Naive thymus-derived CD8-positive, alpha-beta T cell (primary cell): Measurements from ENCODE around the gene RNASE8. TPM values are rescaled to one million over a fixed set of nuclear protein-coding genes. Genes with fewer than 3 reads are reported as not detected.
A peak's percentile ranks its signal among the peaks of the same experiment; 100 is the strongest.

Experiments used
- ATAC-seq, 2 donors: fragments of 150-1000 bp; cut with Tn5 transposase in 1 of 2; sonication (Bioruptor Pico), chemical (Tn5 transposase) in 1 of 2; 1 replicate in 1 of 2; 2 replicates in 1 of 2; pipeline ENCODE4 v1.10.0; 2021; ENCODE audit warnings: mild to moderate bottlenecking in 2 of 2, moderate library complexity in 2 of 2
- POLR2A ChIA-PET: fragments of 350-600 bp; sonication (Branson Sonifier 250); formaldehyde crosslinking; loops from one replicate; lab custom pipeline; 2021; ENCODE audit warnings: antibody characterized with exemption; lab: Charles Lee
- DNase-seq, 10 donors: peaks; one replicate each; pipeline versions ENCODE4 v3.0.0 to v3.0.0-alpha.2; 2020 to 2022
- H3K27ac Mint-ChIP-seq, 10 donors: one replicate each; pipeline ENCODE4 v1.8.0; 2020 to 2022; ENCODE audit warnings: mild to moderate bottlenecking in 10 of 10, mixed read lengths in 10 of 10, moderate library complexity in 4 of 10, inconsistent platforms in 1 of 10
- H3K27me3 Mint-ChIP-seq, 5 donors: one replicate each; pipeline ENCODE4 v1.8.0; 2021 to 2022; ENCODE audit warnings: mixed read lengths in 5 of 5
- H3K36me3 Mint-ChIP-seq, 3 donors: one replicate each; pipeline ENCODE4 v1.8.0; 2020 to 2022; ENCODE audit warnings: mixed read lengths in 3 of 3, mild to moderate bottlenecking in 2 of 3, inconsistent platforms in 1 of 3
- H3K4me1 Mint-ChIP-seq, 4 donors: one replicate each; pipeline ENCODE4 v1.8.0; 2021 to 2022; ENCODE audit warnings: mixed read lengths in 4 of 4
- H3K4me3 Mint-ChIP-seq, 10 donors: one replicate each; pipeline ENCODE4 v1.8.0; 2020 to 2022; ENCODE audit warnings: mild to moderate bottlenecking in 10 of 10, mixed read lengths in 10 of 10, moderate library complexity in 6 of 10, inconsistent platforms in 1 of 10
- H3K9me3 Mint-ChIP-seq, 9 donors: one replicate each; pipeline ENCODE4 v1.8.0; 2020 to 2022; ENCODE audit warnings: mixed read lengths in 9 of 9, mild to moderate bottlenecking in 3 of 9, inconsistent platforms in 1 of 9, moderate library complexity in 1 of 9
- polyA plus RNA-seq, 3 donors: library from polyadenylated mRNA; unstranded; fragments of 300-500 nt; fragmentation: Illumina TruSeq; gene quantifications; one replicate each; pipeline ENCODE4 v1.2.3, GENCODE V29; 2021
- total RNA-seq, 8 experiments: library from RNA in 2 of 8; stranded (reverse) in 2 of 8; gene quantifications; one replicate each; pipeline ENCODE4 v1.2.3 and lab custom pipeline; 2021 to 2026

RNASE8 gene
- total and polyA plus RNA-seq, 5 experiments from 2014 or later = not detected

GRCh38 chr14:21091821-21092272 is 34.2 kb downstream of the RNASE8 start:
- peaks cover 0 to 2% (median 0%) of the 10 kb centered on the region in 5 donors for H3K27me3 Mint-ChIP-seq
- ATAC-seq = no peak
- peaks cover 21 to 40% (median 26%) of the 10 kb centered on the region in 4 donors for H3K4me1 Mint-ChIP-seq
- no peak for DNase-seq
- no peaks in the 10 kb centered on the region for H3K36me3 Mint-ChIP-seq
- peak overlapping the region in 5 of 10 donors; percentile 49 to 91 (median 89) for H3K27ac Mint-ChIP-seq
- no peak overlapping the region for H3K4me3 Mint-ChIP-seq
- H3K9me3 Mint-ChIP-seq = no peaks in the 10 kb centered on the region
- POLR2A ChIA-PET = interaction anchor here (0.7 to 5.2 kb wide), 5 partner anchors 9 to 77 kb away, joined by 3 to 66 read pairs (median 11); partner anchors contain the start of genes ARHGEF40 and TMEM253

GRCh38 chr14:21092273-21093011 is 34.8 kb downstream of the RNASE8 start:
- H3K27me3 Mint-ChIP-seq = peaks cover 0 to 2% (median 0%) of the 10 kb centered on the region in 5 donors
- peak overlapping the region in 1 of 10 donors; percentile 14 for H3K4me3 Mint-ChIP-seq
- POLR2A ChIA-PET = interaction anchor here (0.7 to 5.2 kb wide), 5 partner anchors 9 to 78 kb away, joined by 3 to 66 read pairs (median 11); partner anchors contain the start of genes ARHGEF40 and TMEM253
- H3K4me1 Mint-ChIP-seq = peaks cover 25 to 40% (median 28%) of the 10 kb centered on the region in 4 donors
- no peaks in the 10 kb centered on the region for H3K36me3 Mint-ChIP-seq
- peak overlapping the region in 9 of 10 donors; percentile 25 to 92 (median 89) for H3K27ac Mint-ChIP-seq
- DNase-seq (peak; percentile 81 to 96 (median 92)), ATAC-seq (peak; percentile 61 to 69)
- no peaks in the 10 kb centered on the region for H3K9me3 Mint-ChIP-seq

GRCh38 chr14:21093018-21093417 is 35.4 kb downstream of the RNASE8 start:
- no peaks in the 10 kb centered on the region for H3K27me3 Mint-ChIP-seq
- peak overlapping the region in 5 of 10 donors; percentile 35 to 90 (median 78) for H3K27ac Mint-ChIP-seq
- no peaks in the 10 kb centered on the region for H3K9me3 Mint-ChIP-seq
- POLR2A ChIA-PET = interaction anchor here (1.7 to 5.2 kb wide), 4 partner anchors 8 to 78 kb away, joined by 6 to 66 read pairs (median 13); partner anchors contain the start of genes ARHGEF40 and TMEM253
- H3K36me3 Mint-ChIP-seq = no peaks in the 10 kb centered on the region
- peak overlapping the region in 1 of 10 donors; percentile 14 for H3K4me3 Mint-ChIP-seq
- H3K4me1 Mint-ChIP-seq = peaks cover 21 to 36% (median 22%) of the 10 kb centered on the region in 4 donors
- ATAC-seq = no peak
- DNase-seq = no peak

- H3K27me3 Mint-ChIP-seq = no peaks in the 10 kb centered on the region
- no peak overlapping the region for H3K4me3 Mint-ChIP-seq
- peak overlapping the region in 4 of 10 donors; percentile 8 to 33 (median 20) for H3K27ac Mint-ChIP-seq
- ATAC-seq (no peak), DNase-seq (no peak)
- H3K4me1 Mint-ChIP-seq = peaks cover 20 to 33% (median 23%) of the 10 kb centered on the region in 4 donors
- H3K9me3 Mint-ChIP-seq = no peaks in the 10 kb centered on the region
- POLR2A ChIA-PET = interaction anchor here (2.3 to 5.2 kb wide), 3 partner anchors 7 to 79 kb away, joined by 11 to 66 read pairs (median 15); partner anchors contain the start of gene TMEM253
- no peaks in the 10 kb centered on the region for H3K36me3 Mint-ChIP-seq
These were observed 36.4 kb downstream of the RNASE8 start for GRCh38 chr14:21093769-21094681.

- Mint-ChIP-seq H3K9me3 (no peaks in the 10 kb centered on the region), H3K36me3 (no peaks in the 10 kb centered on the region), H3K4me3 (peak overlapping the region in 4 of 10 donors; percentile 19 to 90 (median 67)), H3K27ac (peak overlapping the region in 9 of 10 donors; percentile 15 to 94 (median 79)), H3K4me1 (peaks cover 20 to 34% (median 27%) of the 10 kb centered on the region in 4 donors), H3K27me3 (peaks cover 0 to under 1% (median 0%) of the 10 kb centered on the region in 5 donors)
- DNase-seq (no peak), ATAC-seq (no peak)
- POLR2A ChIA-PET = interaction anchor here (1.2 to 5.2 kb wide), 2 partner anchors 9 to 25 kb away, joined by 5 to 66 read pairs; partner anchors contain the start of gene ARHGEF40
These were observed 38.0 kb downstream of the RNASE8 start for GRCh38 chr14:21095430-21096205.

- peak overlapping the region; percentile 15 to 95 (median 90) for H3K27ac Mint-ChIP-seq
- no peaks in the 10 kb centered on the region for H3K9me3 Mint-ChIP-seq
- no peaks in the 10 kb centered on the region for H3K36me3 Mint-ChIP-seq
- peak overlapping the region in 8 of 10 donors; percentile 20 to 90 (median 79) for H3K4me3 Mint-ChIP-seq
- H3K4me1 Mint-ChIP-seq = peaks cover 20 to 31% (median 27%) of the 10 kb centered on the region in 4 donors
- POLR2A ChIA-PET = interaction anchor here (0.6 to 5.2 kb wide), 2 partner anchors 8 to 77 kb away, joined by 4 to 66 read pairs; no protein-coding TSS in a partner anchor
- no peak for DNase-seq
- ATAC-seq = no peak
- H3K27me3 Mint-ChIP-seq = peaks cover 0 to 2% (median 0%) of the 10 kb centered on the region in 5 donors
These were observed 38.8 kb downstream of the RNASE8 start for GRCh38 chr14:21096438-21096837.

- POLR2A ChIA-PET = interaction anchor here (0.6 to 1.0 kb wide), 3 partner anchors 10 to 123 kb away, joined by 4 to 5 read pairs (median 4); no protein-coding TSS in a partner anchor
- Mint-ChIP-seq H3K4me3 (peak overlapping the region; percentile 54 to 90 (median 79)), H3K4me1 (peaks cover 20 to 29% (median 26%) of the 10 kb centered on the region in 4 donors), H3K27me3 (peaks cover 0 to 2% (median 0%) of the 10 kb centered on the region in 5 donors), H3K27ac (peak overlapping the region; percentile 79 to 95 (median 90)), H3K9me3 (no peaks in the 10 kb centered on the region), H3K36me3 (no peaks in the 10 kb centered on the region)
- DNase-seq (peak in 5 of 10 donors; percentile 18 to 37 (median 29)), ATAC-seq (peak; percentile 48 to 66)
These were observed 39.5 kb downstream of the RNASE8 start for GRCh38 chr14:21096978-21097635.

GRCh38 chr14:21097636-21098075 is 40.0 kb downstream of the RNASE8 start:
- H3K27ac Mint-ChIP-seq = peak overlapping the region; percentile 79 to 95 (median 90)
- no peaks in the 10 kb centered on the region for H3K9me3 Mint-ChIP-seq
- ATAC-seq (peak; percentile 25 to 31), DNase-seq (peak in 3 of 10 donors; percentile 7 to 26 (median 20))
- H3K36me3 Mint-ChIP-seq = no peaks in the 10 kb centered on the region
- H3K27me3 Mint-ChIP-seq = peaks cover 0 to 2% (median 0%) of the 10 kb centered on the region in 5 donors
- H3K4me1 Mint-ChIP-seq = peaks cover 17 to 29% (median 25%) of the 10 kb centered on the region in 4 donors
- POLR2A ChIA-PET = interaction anchor here (0.6 to 1.0 kb wide), 3 partner anchors 10 to 123 kb away, joined by 3 to 5 read pairs (median 4); no protein-coding TSS in a partner anchor
- peak overlapping the region; percentile 54 to 90 (median 79) for H3K4me3 Mint-ChIP-seq

- peaks cover 13 to 29% (median 25%) of the 10 kb centered on the region in 4 donors for H3K4me1 Mint-ChIP-seq
- POLR2A ChIA-PET = interaction anchor here (0.6 to 1.0 kb wide), 4 partner anchors 11 to 122 kb away, joined by 3 to 5 read pairs (median 4); no protein-coding TSS in a partner anchor
- peak; percentile 51 to 65 for ATAC-seq
- DNase-seq = peak in 7 of 10 donors; percentile 26 to 45 (median 36)
- no peaks in the 10 kb centered on the region for H3K9me3 Mint-ChIP-seq
- peaks cover 0 to 2% (median 0%) of the 10 kb centered on the region in 5 donors for H3K27me3 Mint-ChIP-seq
- H3K27ac Mint-ChIP-seq = peak within 1 kb of the TSS; percentile 85 to 97 (median 92)
- peak within 1 kb of the TSS; percentile 78 to 92 (median 86) for H3K4me3 Mint-ChIP-seq
- no peaks in the 10 kb centered on the region for H3K36me3 Mint-ChIP-seq
These were observed 40.7 kb downstream of the RNASE8 start, which contains the start of gene ZNF219 for GRCh38 chr14:21098076-21098891. TSS of gene ZNF219 (minus strand) at chr14:21098655. CDS start at chr14:21093591, 5,064 bp downstream.
